Measurements from ENCODE around the gene HEPHL1.

GRCh38 chr11:94025690-94026394 lies 4.7 kb downstream of the HEPHL1 start:
- TF ChIP-seq CTCF (IDR thresholded peaks at IDR 0.05; ENCODE audit: insufficient read depth, low read depth, low read length) (no peak), EZH2 (IDR thresholded peaks at IDR 0.05; ENCODE audit: insufficient read depth, low read length) (no peak)
